ENCODE results near the gene ELOF1. TPM values are rescaled to one million over a fixed set of nuclear protein-coding genes. Genes with fewer than 3 reads are reported as not detected.

Gene ELOF1
- total RNA-seq: 23.4 and 24.9 TPM in 2 replicates

DNA sequence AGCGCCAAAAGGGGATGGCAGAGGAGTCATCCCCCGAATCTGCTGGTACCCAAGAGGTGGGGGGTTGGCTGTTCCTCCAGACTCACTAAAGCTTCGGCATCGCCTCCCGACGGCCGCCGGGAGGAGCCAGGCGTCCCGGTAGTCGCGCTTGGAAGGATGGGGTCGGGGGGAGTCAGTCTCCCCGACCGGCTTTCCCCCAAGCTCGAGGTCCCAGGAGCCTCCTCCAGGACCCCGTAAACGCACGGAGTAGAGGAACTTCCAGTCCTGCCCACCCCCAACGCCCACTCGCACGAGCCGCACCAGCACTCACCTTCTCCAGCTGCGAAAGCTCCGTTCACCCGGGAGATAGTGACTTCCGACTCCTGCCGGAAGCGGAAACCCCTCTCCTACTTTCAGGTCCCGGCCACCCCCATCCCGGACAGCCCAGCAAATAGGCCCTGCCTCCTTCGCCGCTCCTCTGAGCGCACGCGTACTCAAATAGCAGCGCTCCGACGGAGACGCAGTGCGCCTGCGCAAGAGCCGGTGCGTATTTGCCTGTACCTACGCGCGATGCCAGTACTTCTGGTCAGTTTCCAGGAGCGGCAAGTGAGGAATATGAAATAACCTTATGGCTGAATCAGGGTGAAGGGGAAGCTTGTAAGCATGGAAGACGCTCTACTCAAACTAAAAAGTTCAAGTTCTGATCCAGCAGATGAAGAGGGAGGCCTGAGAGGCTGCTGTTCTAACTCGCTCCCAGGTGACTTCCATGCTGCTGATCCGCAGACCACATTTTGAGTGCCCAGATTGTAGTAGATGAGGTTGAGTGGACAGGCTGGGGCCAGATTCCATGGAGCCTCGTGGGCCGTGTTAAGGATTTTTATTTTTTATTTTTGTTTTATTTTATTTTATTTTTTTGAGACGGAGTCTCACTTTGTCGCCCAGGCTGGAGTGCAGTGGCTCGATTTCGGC is at the start of gene ELOF1:
TSS of gene ELOF1 (minus strand) at position 350 of the 948 bp plus-strand sequence. CDS start 4,883 bp downstream, outside the sequence.

DNA sequence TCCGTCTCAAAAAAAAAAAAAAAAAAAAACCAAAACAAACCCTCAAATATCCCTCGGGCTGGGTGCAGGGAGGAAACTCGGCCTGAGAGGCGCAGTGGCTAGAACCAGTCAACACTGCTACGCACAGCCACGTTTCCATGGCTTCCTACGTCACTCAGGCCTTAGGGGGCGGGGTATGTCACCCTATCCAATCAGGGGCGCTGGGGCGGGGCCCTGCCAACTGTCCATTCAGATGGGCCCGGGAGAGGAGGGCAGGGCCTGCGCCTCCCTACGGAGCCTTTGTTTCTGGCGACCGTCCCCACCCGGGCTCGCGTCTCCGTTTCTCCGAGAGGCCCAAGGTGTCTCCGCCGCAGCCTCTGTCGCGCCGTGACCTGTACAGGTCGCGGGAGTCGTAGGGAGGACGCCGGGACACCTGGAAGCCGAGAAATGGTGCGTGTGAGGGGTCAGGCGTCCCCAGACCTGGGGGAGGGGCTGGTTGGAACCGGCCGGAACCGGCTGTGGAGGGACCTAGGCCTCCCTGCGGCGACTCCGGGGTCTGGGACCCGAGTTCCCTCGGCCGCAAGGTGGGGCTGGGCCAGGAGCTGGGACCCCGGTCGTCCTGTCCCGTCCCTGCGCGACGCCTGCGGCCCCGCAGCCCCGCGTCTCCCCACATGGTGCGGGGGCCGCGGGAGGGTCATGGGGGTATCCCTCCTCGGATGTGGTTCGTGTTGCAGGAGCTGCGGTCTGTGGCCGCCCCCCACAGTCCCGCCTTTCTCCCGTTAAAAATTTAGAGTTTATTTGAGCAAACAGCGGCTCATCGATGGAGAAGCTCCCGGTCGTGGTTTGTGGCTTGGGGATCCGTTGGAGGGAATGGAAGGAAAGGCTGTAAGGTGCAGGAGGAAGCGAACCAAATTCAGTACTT is 38.4 kb upstream of the ELOF1 start, which contains the start of gene ZNF627:
TSS of gene ZNF627 (plus strand) at position 282 of the 901 bp plus-strand sequence. CDS start at position 427, 145 bp downstream.

DNA sequence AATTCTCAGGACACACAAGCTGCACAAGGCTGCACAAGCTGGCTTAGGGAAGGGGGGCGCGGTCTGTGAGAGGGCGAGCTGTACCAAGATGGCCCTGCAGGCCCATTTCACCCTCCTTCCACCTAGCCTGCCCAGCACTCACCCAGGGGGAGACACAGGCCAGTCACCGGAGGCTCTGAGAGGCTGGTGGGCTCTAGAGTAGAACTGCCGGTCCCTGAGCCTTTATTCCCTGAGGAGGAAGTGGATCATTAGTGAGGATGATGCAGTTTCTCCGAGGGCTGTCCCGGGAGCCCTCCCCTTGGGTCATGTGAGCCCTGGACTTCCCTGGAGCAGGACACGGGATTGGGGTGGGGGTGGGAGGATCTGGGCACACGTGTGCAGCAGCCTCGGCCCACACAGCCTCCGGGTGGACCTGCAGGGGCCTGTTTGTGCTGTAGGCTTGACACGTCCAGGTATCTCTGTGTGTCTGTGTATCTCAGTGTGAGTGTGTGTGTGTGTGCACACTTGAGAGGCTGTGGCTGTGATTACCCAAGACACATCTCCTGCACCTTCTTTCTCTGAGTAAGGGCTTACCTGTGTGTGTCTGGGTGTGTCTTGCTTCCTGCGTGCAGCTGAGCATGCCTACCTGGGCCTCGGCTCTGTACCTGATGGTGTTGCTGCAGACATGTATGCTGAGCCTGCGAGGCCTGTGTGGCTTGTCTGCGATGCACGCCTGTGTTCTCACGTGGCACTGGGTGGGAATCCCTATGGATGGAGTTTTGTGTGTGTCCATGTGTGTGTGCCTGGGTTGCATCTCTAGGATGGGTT is 18.6 kb upstream of the ELOF1 start, which contains the start of gene ACP5:
TSS of gene ACP5 (minus strand) at position 195 of the 807 bp plus-strand sequence. CDS start 328 bp downstream, outside the sequence.

DNA sequence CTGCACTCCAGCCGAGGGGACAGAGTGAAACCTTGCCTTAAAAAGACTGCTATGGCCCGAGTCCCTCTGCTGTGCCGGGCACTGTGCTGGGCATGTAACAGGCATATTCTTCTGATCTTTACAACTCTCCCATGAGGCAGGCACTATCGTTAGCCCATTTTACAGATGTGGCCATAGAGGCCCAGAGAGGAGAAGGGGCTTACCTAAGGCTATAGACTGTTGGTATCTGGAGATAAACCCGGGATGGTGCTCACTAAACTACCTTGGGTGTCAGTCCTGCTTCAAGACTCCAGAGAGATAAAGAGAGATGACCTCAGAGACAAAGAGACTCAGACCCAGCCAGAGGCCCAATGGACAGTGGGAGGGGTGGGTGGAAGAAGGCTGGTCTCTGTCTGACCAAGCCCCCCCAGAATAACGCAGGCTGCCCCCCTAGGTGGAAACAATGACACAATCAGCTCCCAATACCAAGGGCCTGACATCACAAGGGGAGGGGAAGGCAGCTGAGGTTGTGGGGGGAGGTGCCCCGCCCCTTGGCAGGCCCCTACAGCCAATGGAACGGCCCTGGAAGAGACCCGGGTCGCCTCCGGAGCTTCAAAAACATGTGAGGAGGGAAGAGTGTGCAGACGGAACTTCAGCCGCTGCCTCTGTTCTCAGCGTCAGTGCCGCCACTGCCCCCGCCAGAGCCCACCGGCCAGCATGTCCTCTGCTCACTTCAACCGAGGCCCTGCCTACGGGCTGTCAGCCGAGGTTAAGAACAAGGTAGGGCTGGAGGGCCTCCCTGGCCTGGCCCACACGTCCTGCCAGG is 20.6 kb downstream of the ELOF1 start, which contains the start of gene CNN1:
TSS of gene CNN1 (plus strand) at position 620 of the 805 bp plus-strand sequence. CDS start at position 697, 77 bp downstream.

DNA sequence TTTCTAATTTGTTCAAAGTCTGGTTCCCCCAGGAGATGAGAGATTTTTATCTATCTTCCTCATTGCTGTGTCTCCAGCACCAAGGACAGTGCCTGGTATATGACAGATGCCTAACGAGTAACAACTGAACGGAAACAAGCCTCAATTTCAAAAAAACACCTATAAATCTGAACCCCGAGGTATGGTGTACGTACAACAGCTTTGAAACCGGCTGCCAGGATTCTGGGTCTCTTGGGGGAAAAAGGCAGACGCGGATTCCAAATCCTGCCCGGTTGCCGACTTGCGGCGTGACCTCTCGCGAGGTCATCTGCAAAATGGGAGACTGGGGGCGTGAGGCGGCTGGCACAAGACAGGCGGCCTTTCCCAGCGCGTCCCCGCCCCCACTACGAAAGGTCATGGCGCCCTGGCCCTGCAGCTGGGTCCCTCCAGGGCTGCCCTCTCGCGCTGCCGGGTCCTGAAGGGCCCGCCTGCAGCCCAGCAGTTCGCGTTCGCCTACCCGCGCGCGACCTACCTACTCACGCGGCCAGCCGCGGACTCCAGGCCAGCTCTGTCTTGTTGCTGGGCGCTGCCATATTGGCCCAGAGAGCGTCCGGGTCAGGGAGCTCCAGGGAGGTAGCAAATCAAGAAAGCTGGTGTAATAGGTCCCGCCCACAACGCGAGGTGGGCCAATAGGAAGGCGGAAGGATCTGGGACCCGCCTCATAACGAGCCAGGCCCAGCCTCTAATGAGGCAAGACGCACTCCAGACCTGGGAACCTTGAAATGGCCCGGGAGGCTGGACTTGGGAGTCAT is 30.3 kb downstream of the ELOF1 start, which contains the start of gene ECSIT:
TSS of gene ECSIT (minus strand) at position 584 of the 791 bp plus-strand sequence. CDS start 9,964 bp downstream, outside the sequence.

DNA sequence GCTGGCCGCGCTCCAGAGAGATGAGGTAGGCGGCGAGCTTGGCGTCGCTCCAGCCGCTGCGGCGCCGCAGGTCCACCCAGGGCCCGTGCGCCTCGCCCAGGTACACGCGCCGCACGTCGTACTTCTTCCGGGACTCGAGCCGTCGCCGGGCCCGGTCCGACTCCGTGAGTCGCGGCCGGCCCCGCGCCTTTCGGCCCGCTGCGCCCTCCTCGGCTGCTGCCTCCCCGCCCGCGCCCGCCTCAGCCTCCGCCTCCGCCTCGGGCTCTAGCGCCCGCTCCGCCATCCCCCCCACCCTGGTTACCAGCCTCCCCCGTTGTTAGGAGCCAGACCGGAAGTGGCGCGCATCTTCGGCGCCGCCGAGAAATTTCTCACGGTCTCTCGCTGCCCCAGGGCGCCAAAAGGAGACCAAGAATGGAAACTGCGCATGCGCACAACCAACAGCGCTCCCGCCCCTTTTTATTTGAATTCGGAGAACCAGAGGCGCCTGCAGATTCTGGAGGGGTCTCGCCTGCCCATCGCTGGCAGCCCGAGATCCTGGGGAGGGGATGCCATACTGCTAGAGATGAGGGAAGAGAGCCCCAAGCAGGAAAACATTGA is 53.4 kb downstream of the ELOF1 start, which contains the start of gene ZNF653:
TSS of gene ZNF653 (minus strand) at position 336 of the 597 bp plus-strand sequence. CDS start at position 283, 53 bp downstream.

Other genes starting within 250 kb of the ELOF1 start
- gene RAB3D, start 219.6 kb downstream of the ELOF1 start, total RNA-seq: 35.7 and 42.8 TPM in 2 replicates
- 54.2 and 67.8 TPM in 2 replicates for gene TMEM205, start 213.0 kb downstream of the ELOF1 start, total RNA-seq
- gene CCDC159, start 212.7 kb downstream of the ELOF1 start, total RNA-seq: 8.3 and 11.1 TPM in 2 replicates
- 6.7 and 8.4 TPM in 2 replicates for gene PLPPR2, start 203.8 kb downstream of the ELOF1 start, total RNA-seq
- 0.56 and 0.72 TPM in 2 replicates for gene SWSAP1, start 184.6 kb downstream of the ELOF1 start, total RNA-seq
- gene EPOR, start 174.9 kb downstream of the ELOF1 start, total RNA-seq: 6.3 and 6.7 TPM in 2 replicates
- 0.27 and 1.5 TPM in 2 replicates for gene RGL3, start 139.9 kb downstream of the ELOF1 start, total RNA-seq
- gene ODAD3, start 124.1 kb downstream of the ELOF1 start, total RNA-seq: 0.09 and 0.28 TPM in 2 replicates
- gene PRKCSH, start 123.6 kb downstream of the ELOF1 start, total RNA-seq: 109 and 151 TPM in 2 replicates
- not detected in 2 replicates for gene ELAVL3, start 78.2 kb downstream of the ELOF1 start, total RNA-seq
- gene ZNF653, start 53.4 kb downstream of the ELOF1 start, total RNA-seq: 5.2 and 6.3 TPM in 2 replicates
- 30.2 and 44.1 TPM in 2 replicates for gene ECSIT, start 30.1 kb downstream of the ELOF1 start, total RNA-seq
- gene CNN1, start 20.4 kb downstream of the ELOF1 start, total RNA-seq: 2.0 and 6.9 TPM in 2 replicates
- 0.09 TPM in 2 replicates for gene ACP5, start 18.4 kb upstream of the ELOF1 start, total RNA-seq
- gene ZNF627, start 38.3 kb upstream of the ELOF1 start, total RNA-seq: 18.7 and 21.2 TPM in 2 replicates
- 5.5 TPM in 2 replicates for gene ZNF823, start 179.7 kb upstream of the ELOF1 start, total RNA-seq
- gene ZNF441, start 207.8 kb upstream of the ELOF1 start, total RNA-seq: 6.1 and 7.3 TPM in 2 replicates
- 0.90 and 2.4 TPM in 2 replicates for gene ZNF491, start 239.3 kb upstream of the ELOF1 start, total RNA-seq

Measured in endothelial cell of coronary artery (primary cell).